GM13977 (cell line): ENCODE data around the gene TPP1.

Experiments
- DNase-seq: peaks from one replicate; pipeline ENCODE4 v3.0.0; 2012; ENCODE audit warnings: low spot score
- CTCF ChIP-seq: IDR thresholded peaks from 2 replicates; pipeline ENCODE4 v1.5.1; 2012; ENCODE audit warnings: mild to moderate bottlenecking, control low read depth; ENCODE audit not compliant: insufficient read depth; ENCODE audit errors: extremely low read depth, missing control alignments
- in situ Hi-C: fragments of 300-500 bp; cut with MboI; formaldehyde crosslinking; loops from one replicate; pipeline ENCODE4 v1.12.0; 2022; ENCODE audit warnings: low sequenced_read_pairs, low pct_unique_long_range_greater_than_20kb, mixed read lengths, inconsistent platforms; ENCODE audit not compliant: unreplicated experiment

Gene TPP1

GRCh38 chr11:6618117-6619003 lies 862 bp downstream of the TPP1 start:
- no peak for TF ChIP-seq CTCF
- in situ Hi-C loops, result no loop called here

GRCh38 chr11:6617315-6617781 lies 1.9 kb downstream of the TPP1 start:
- DNase-seq, result no peak
- TF ChIP-seq CTCF, result no peak
- in situ Hi-C loops, result no loop called here

More at GRCh38 chr11:6618117-6619003, 862 bp downstream of the TPP1 start:
- no peak for DNase-seq

- no peak for DNase-seq
- no peak for TF ChIP-seq CTCF
- in situ Hi-C loops, result no loop called here
Observed at GRCh38 chr11:6616596-6617250, 2.5 kb downstream of the TPP1 start.

DNA sequence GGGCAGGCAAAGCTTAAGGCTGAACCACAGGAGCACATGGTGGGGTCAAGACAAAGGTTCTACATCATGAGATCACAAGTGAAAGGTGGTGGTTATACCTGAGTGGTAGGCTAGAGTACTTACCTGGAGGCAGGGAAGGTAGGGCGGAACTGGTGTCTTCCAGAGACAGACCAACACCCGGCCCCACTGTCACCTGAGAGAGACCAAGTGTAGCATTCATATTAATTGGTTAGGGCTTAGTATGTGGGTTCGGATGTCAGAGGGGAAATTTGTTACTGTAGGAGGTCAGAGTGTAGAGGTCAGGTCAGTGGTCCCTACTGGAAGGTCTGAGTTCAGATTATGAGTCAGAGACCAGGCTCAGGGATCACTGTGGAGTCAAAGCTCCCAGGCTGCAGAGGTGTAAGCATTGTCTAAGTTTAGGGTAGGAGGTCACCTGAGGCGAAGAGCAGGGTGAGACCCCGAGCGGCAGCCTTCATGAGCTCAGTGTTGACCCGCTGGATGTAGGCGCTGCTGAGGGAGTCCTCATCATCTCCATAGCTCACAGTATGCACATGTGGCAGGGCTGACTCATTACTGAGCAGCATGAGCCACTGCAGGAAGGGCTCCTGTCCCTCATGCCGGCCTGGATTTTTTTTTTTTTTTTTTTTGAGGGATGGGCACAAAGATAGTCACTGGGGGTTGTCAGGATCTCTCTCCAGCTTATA lies 3.2 kb downstream of the TPP1 start:
- no peak for DNase-seq
- no peak for TF ChIP-seq CTCF
- in situ Hi-C loops, result no loop called here

GRCh38 chr11:6615046-6615445 lies 4.2 kb downstream of the TPP1 start:
- in situ Hi-C loops, result no loop called here
- DNase-seq, result no peak
- TF ChIP-seq CTCF, result no peak

- no peak for TF ChIP-seq CTCF
- DNase-seq, result no peak
- in situ Hi-C loops, result no loop called here
Observed at GRCh38 chr11:6614446-6614845, 4.8 kb downstream of the TPP1 start.
